NCI-H82 (cell line): Measurements from ENCODE around the gene NSL1.
A peak's percentile ranks its signal among the peaks of the same experiment; 100 is the strongest.
"Not testable (repeated sequence)": the region's sequence is repeated elsewhere in the genome, so short reads cannot be mapped to it uniquely, and the experiment has no call there.

Experiments
- DNase-seq: peaks from one replicate; lab custom pipeline; 2025; lab: John Stamatoyannopoulos, UW

Gene NSL1

DNA sequence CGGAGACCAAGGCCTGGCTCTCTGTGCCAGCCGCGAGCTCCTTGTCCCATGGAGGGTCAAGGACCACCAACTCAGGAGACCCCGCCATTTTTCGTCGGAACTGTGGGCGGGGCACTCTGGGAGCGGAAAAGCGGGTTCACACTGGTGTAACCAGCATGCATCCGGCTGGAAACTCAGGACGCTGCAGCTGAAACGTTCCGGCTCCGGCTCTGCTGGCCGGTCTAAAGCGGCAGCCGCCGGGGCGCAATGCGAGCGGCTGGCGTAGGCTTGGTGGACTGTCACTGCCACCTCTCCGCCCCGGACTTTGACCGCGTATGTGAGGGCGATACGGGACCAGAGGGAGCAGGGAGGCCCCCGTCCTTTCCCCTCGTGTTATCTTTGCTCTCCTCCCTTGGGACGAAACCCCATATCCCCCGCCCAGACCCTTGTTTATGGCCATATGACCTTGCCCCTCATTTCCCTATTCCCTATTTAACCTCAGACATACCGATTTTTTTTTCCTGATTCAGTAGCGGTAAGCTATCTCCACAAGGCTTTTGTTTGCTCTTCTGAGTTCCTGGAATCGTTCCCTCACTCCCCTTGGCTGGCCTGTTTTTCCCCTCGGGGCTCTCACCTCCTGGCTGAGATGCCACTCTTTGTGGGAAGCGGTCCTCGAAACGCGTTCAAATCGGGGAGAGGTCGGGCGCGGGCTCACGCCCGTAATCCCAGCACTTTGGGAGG is at the start of gene NSL1, which contains the start of gene TATDN3:
Gene NSL1 (minus strand): TSS at position 102 of the 720 bp plus-strand sequence. CDS start 14 bp downstream, at position 88.
Gene TATDN3 (plus strand): TSS at position 219 of the 720 bp plus-strand sequence. CDS start 28 bp downstream, at position 247.
- peak; percentile 97 for DNase-seq

- DNase-seq, result no peak
Observed at GRCh38 chr1:212838145-212838544, 46.6 kb upstream of the NSL1 start.

DNA sequence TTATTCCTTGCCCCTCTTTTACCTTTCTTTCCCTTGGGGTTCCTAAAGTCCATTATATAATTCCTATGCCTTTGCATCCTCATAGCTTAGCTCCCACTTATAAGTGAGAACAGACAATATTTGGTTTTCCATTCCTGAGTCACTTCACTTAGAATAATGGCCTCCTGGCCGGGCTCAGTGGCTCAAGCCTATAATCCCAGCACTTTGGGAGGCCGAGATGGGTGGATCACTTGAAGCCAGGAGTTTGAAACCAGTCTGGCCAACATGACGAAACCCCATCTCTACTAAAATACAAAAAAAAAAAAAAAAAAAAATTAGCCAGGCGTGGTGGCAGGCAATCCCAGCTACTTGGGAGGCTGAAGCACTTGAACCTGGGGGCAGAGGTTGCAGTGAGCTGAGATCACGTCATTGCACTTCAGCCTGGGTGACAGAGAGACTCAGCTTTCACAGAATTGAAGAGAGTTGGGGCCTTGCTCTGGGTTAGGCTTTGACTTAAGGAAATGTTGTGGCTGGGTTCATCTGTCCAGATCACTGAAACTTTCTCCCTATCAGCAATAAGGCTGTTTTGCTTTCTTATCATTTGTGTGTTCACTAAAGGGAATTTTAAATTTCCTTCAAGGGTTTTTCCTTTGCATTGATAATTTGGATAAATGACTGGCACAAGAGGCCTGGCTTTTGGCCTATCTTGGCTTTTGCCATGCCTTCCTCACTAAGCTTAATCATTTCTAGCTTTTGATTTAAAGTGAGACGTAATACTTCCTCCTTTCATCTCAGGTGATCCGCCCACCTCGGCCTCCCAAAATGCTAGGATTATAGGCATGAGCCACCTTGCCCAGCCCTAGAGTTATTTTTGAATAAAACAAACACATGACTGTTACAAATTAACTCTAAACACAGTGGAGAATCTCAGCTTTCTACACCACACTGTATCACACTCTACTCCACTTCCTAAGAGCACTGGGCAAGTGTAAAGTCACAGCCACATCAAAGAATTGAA is 41.9 kb upstream of the NSL1 start:
- DNase-seq, result not testable (repeated sequence)

GRCh38 chr1:212828395-212828794 is 36.8 kb upstream of the NSL1 start:
- peak; percentile 64 for DNase-seq

DNA sequence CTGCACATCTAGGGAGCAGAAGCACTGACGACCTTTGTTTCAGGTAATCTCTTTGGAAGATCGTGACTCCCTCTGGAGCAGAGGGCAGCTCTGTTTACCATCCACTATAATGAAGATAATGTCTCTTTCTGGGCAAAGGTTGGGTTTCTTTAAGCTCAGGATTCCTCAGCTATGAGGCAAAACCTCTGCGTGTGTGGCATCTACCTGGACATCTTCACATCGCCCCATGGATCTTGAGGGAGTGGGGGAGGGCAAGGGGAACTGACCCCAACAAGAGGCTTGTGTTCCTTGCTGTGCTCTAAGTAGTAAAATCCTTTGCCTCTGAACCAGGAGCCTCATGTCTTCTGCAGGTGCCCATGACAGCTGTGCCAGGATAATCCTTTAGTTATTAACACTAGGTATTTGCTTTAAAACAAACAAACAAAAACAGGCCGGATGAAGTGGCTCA is 36.3 kb upstream of the NSL1 start:
- DNase-seq, result peak; percentile 97

DNA sequence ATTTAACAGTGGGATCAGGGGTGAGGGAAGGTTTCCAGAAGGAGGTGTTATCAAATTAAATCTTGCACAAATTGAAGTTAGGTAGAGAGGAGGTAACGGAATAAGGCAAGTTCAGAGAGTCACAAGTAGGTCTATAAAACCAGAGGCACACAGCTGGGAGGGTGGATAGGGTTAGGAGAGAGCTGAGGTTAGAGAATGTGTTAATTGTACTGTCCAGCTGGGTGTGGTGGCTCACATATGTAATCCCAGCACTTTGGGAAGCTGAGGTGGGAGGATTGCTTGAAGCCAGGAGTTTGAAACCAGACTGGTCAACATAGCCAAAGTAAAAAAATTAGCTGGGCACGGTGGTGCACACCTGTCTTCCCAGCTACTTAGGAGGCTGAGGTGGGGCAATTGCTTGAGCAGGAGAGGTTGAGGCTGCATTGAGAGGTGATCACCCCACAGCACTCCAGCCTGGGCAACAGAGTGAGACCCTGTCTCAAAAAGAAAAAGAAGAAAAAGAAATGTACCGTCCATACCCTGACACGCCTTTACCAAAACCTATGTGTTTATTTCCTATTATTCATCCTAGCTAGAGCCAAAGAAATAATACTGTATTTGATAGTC is 35.7 kb upstream of the NSL1 start:
- peak; percentile 21 for DNase-seq

- no peak for DNase-seq
Observed at GRCh38 chr1:212825798-212826452, 34.3 kb upstream of the NSL1 start.

DNA sequence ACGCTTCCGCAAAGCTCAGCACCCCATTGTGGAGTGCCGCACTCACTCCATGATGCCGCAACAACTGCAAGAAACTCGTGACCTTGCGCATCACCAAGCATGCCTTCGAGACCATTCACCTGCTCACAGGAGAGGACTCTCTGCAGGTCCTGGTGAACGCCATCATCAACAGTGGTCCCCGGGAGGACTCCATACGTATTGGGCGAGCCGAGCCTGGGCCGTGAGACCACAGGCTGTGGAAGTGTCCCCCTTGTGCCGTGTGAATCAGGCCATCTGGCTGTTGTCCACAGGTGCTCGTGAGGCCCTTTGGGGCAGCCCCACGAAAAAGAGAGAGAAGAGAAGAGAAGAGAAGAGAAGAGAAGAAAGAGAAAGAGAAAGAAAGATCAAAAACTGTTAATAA is 32.6 kb upstream of the NSL1 start:
- DNase-seq, result no peak

- DNase-seq, result no peak
Observed at GRCh38 chr1:212822956-212823355, 31.4 kb upstream of the NSL1 start.

DNA sequence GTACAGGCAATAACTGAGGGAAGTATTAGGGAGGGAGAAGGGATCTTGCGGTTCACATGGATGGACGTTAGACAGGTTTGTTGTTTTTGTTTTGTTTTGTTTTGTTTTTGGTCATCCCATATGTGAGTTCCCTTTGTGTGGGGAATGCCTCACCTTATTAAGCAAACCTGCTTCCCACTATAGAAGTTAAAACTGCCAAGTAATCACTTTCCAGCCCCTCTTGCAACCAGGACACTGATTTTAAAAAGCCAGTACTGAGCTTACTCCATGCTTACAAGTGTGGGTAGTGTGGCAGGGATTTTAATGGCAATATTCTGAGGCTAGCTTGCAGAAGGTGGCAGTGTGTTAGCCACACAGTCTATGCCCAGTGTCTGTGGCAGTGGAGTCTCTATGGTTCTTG is 29.4 kb upstream of the NSL1 start:
- DNase-seq, result no peak

- DNase-seq, result no peak
Observed at GRCh38 chr1:212819726-212820125, 28.1 kb upstream of the NSL1 start.

DNA sequence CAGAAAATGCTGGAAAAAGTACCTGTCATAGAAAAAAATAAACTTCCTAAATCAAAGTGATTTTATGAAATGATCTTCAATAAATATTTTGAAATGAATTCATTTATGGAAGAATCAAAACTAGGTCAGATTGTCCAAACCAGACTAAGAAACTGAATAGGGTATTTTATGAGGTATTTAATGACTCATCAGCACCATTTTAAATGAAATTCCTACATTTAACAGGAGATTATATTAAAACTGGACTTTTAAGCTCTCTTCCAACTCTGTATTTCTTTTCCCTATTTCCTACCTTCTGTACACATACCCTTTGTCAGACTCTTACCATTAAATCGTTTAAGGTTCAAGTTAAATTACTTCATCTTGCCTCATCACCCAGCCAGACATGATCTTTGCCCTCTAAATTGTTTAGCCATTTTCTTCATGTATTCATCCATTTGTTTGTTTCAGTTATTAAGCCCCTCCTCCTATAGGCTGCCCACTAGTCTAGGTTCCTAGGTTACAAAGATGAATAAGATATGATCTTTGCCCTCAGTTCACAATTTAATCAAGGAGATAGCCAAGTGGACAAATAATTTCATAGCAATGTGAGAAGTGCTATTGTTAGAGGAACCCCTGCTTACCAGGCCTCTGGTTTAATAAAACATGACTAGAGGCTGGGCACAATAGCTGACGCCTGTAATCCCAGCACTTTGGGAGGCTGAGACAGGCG is 25.1 kb upstream of the NSL1 start:
- peak; percentile 21 for DNase-seq

DNA sequence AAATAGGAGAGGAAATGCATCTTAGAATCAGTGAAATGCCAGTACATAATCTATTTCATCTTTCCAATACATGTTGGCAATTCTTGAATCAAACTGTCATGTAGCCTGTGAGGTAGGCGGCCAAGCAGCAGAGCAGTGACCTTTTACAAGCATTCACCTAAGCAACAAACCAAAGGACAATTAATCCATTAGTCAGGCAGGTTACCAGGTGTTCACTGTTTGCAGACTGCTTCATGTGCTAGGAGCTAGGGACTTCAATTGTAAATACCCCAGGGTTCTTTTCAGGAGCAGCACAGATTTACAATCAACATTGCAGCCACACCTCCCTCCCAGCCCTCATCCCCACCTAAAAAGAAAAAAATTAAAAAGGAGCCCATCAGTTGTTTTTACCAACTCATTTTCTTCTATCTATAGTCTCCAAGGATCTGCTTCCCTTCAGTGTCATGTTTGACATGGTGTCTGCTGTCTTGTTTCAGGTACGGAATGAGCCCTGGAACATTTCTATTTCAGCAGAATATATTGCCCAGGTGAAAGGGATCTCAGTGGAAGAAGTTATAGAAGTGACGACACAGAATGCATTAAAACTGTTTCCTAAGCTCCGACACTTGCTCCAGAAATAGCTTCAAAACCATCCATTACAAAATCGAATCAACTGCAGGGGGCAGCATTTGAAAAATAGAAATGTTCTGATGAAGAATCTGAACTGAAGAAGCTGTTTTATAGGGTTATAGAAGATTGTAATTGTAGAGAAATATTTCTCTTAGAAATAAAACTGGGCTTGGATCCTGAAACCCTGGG is 23.2 kb upstream of the NSL1 start:
- peak; percentile 41 for DNase-seq

DNA sequence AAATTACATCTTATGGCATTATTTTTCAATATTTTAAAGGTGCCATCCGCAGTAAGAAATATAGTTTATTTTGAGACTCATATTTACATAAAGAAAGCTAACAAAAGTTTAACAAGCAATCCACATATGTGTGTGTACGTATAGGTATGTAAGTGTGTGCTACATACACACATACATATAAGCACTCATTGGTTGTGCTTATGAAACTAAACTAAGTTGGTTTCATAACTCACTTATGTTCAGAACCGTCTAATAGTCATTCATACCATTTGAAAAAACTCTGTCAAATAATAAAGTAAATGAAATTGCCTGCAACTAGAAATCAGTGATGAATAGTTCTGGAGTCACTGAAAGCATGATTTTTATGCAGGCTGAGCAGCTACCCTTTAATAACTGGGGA is 14.2 kb upstream of the NSL1 start:
- no peak for DNase-seq

DNA sequence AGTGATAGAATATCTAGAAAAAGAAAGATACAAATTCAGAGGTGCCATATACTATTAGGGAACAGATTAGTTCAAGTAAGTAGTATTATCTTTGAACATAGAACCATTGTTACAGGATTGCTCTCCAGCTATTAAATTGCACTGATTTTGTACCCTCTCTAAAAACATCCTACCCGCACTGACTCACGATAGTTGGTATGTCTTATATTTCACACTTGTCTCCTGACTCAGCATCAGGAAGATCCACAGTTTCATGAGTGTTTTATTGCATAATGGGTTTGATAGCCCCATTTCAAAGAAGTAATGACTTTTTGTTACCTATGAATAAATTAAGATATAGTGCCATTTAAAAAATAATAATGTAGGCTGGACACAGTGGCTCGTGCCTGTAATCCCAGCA is 6.1 kb upstream of the NSL1 start:
- no peak for DNase-seq

- DNase-seq, result no peak
Observed at GRCh38 chr1:212794561-212795014, 3.0 kb upstream of the NSL1 start.

- peak; percentile 37 for DNase-seq
Observed at GRCh38 chr1:212792396-212792908, 875 bp upstream of the NSL1 start.

DNA sequence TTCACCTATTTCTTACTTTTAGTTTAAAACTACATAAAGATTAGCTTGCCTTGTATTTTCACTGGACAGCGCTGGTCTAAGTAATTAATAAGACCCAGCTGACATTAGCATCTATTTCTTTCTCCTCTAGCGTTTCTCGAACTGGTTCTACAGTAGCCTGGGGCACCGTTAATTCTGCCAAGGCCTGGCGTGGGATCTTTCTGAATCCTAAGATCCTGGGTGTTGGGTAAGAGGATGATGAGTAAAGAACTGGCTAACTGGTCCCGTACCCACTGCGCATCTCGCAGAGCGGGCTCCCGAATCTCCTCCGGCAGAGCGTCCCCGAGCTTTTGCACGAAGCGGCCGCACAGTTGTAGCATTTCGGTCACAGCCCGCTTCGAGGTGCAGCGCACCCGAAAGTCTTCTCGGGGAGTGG is 309 bp downstream of the NSL1 start:
- DNase-seq, result peak; percentile 89

DNA sequence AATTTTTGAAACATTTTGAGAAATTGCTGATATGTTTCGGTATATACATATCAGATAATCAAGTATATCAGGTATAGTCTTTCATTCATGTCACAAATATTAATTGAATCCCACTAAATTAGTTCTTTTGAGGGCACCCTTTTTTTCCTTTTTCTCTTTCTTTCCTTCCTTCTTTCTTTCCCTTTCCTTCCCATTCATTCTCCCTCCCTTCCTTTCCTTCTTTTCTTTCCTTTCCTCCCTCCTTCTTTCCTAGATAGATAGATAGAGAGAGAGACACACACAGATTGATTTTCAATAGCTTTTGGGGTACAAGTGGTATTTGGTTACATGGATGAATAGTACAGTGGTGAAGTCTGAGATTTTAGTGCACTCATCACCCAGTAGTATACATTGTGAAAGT is 5.7 kb downstream of the NSL1 start:
- no peak for DNase-seq

GRCh38 chr1:212783976-212784375 is 7.6 kb downstream of the NSL1 start:
- no peak for DNase-seq
